ENCODE measurements around the gene MCRIP1. TPM values are rescaled to one million over a fixed set of nuclear protein-coding genes. Genes with fewer than 3 reads are reported as not detected.

Gene MCRIP1
- polyA plus RNA-seq, 1 donor (not counting 4 experiments of a cell fraction or from before 2014, with no cell fraction given), result 17.7 TPM

- Histone ChIP-seq H4K20me1 (ENCODE audit: control insufficient read depth, extremely low read depth, insufficient read depth, low read length) (peaks cover 19% of the 10 kb centered on the region), H3K27me3 (ENCODE audit: control insufficient read depth, extremely low read depth, insufficient read depth, low read length) (no peaks in the 10 kb centered on the region), H3K4me1 (ENCODE audit: control insufficient read depth, extremely low read depth, insufficient read depth, low read length) (peaks cover 29% of the 10 kb centered on the region), H3K9me1 (ENCODE audit: control insufficient read depth, extremely low read depth, insufficient read depth, low read length) (peaks cover 5% of the 10 kb centered on the region), H3K9ac (ENCODE audit: control insufficient read depth, extremely low read depth, insufficient read depth, low read length) (peak overlapping the region; percentile 28), H2AFZ (ENCODE audit: control insufficient read depth, low read length) (no peak overlapping the region), H3K27ac (ENCODE audit: control insufficient read depth, insufficient read depth, low read length) (peak overlapping the region; percentile 43), H3K4me2 (ENCODE audit: control insufficient read depth, extremely low read depth, insufficient read depth, low read depth, low read length) (peak overlapping the region; percentile 94), H3K4me3 (ENCODE audit: control insufficient read depth in 2 of 3, extremely low read depth in 1 of 3, insufficient read depth in 2 of 3, low read depth in 1 of 3, low read length in 3 of 3) (peak overlapping the region; percentile 6 to 94 (median 18)), H3K79me2 (ENCODE audit: control insufficient read depth, insufficient read depth, low read length) (peaks cover 42% of the 10 kb centered on the region), H3K9me3 (ENCODE audit: control insufficient read depth, low read depth, low read length) (no peaks in the 10 kb centered on the region), H3K36me3 (ENCODE audit: control insufficient read depth in 2 of 2, extremely low read depth in 1 of 2, insufficient read depth in 2 of 2, low read length in 2 of 2) (peaks cover 16 to 28% of the 10 kb centered on the region in 2 experiments)
- TF ChIP-seq CTCF (optimal IDR thresholded peaks at IDR 0.05 in 1 of 3, IDR thresholded peaks at IDR 0.05 in 1 of 3, conservative IDR thresholded peaks at IDR 0.05 in 1 of 3; ENCODE audit: extremely low read depth in 1 of 3, insufficient read depth in 2 of 3, low read length in 3 of 3), result no peak
- no peak for TF ChIP-seq EZH2 (IDR thresholded peaks at IDR 0.05; ENCODE audit: low read length)
- DNase-seq (ENCODE audit: low read depth, low spot score) (no peak), FAIRE-seq (no peak)
- dilution Hi-C loops (cut with MboI; ENCODE audit: extremely low pct_ligation_motif_present, low sequenced_read_pairs), result no loop called here
Measured at GRCh38 chr17:81868674-81869220, 35.7 kb upstream of the MCRIP1 start.

GRCh38 chr17:81867991-81868673, 35.0 kb upstream of the MCRIP1 start:
- TF ChIP-seq CTCF (optimal IDR thresholded peaks at IDR 0.05 in 1 of 3, IDR thresholded peaks at IDR 0.05 in 1 of 3, conservative IDR thresholded peaks at IDR 0.05 in 1 of 3; ENCODE audit: extremely low read depth in 1 of 3, insufficient read depth in 2 of 3, low read length in 3 of 3) (no peak), EZH2 (IDR thresholded peaks at IDR 0.05; ENCODE audit: low read length) (no peak)
- Histone ChIP-seq H3K4me1 (ENCODE audit: control insufficient read depth, extremely low read depth, insufficient read depth, low read length) (peaks cover 32% of the 10 kb centered on the region), H3K4me2 (ENCODE audit: control insufficient read depth, extremely low read depth, insufficient read depth, low read depth, low read length) (peak overlapping the region; percentile 10), H4K20me1 (ENCODE audit: control insufficient read depth, extremely low read depth, insufficient read depth, low read length) (peaks cover 19% of the 10 kb centered on the region), H3K79me2 (ENCODE audit: control insufficient read depth, insufficient read depth, low read length) (peaks cover 48% of the 10 kb centered on the region), H3K27me3 (ENCODE audit: control insufficient read depth, extremely low read depth, insufficient read depth, low read length) (no peaks in the 10 kb centered on the region), H2AFZ (ENCODE audit: control insufficient read depth, low read length) (no peak overlapping the region), H3K27ac (ENCODE audit: control insufficient read depth, insufficient read depth, low read length) (peak overlapping the region; percentile 40), H3K4me3 (ENCODE audit: control insufficient read depth in 2 of 3, extremely low read depth in 1 of 3, insufficient read depth in 2 of 3, low read depth in 1 of 3, low read length in 3 of 3) (no peak overlapping the region), H3K9me3 (ENCODE audit: control insufficient read depth, low read depth, low read length) (no peaks in the 10 kb centered on the region), H3K9me1 (ENCODE audit: control insufficient read depth, extremely low read depth, insufficient read depth, low read length) (peaks cover 5% of the 10 kb centered on the region), H3K9ac (ENCODE audit: control insufficient read depth, extremely low read depth, insufficient read depth, low read length) (peak overlapping the region; percentile 22), H3K36me3 (ENCODE audit: control insufficient read depth in 2 of 2, extremely low read depth in 1 of 2, insufficient read depth in 2 of 2, low read length in 2 of 2) (peaks cover 19 to 34% of the 10 kb centered on the region in 2 experiments)
- DNase-seq (ENCODE audit: low read depth, low spot score), result no peak
- no peak for FAIRE-seq
- dilution Hi-C loops (cut with MboI; ENCODE audit: extremely low pct_ligation_motif_present, low sequenced_read_pairs), result no loop called here
